HG03060 (cell line): ENCODE results near the gene CARMIL1.

Experiments
- ATAC-seq: cut with Tn5 transposase; IDR thresholded peaks from one replicate; pipeline ENCODE4 v1.9.1; 2021; ENCODE audit warnings: low read depth, moderate number of reproducible peaks; ENCODE audit not compliant: unreplicated experiment

CARMIL1 gene

GRCh38 chr6:25278914-25279747 lies at the start of gene CARMIL1:
Gene CARMIL1 (plus strand): TSS chr6:25279374. CDS start chr6:25279796, 422 bp downstream.
- ATAC-seq = no peak

DNA sequence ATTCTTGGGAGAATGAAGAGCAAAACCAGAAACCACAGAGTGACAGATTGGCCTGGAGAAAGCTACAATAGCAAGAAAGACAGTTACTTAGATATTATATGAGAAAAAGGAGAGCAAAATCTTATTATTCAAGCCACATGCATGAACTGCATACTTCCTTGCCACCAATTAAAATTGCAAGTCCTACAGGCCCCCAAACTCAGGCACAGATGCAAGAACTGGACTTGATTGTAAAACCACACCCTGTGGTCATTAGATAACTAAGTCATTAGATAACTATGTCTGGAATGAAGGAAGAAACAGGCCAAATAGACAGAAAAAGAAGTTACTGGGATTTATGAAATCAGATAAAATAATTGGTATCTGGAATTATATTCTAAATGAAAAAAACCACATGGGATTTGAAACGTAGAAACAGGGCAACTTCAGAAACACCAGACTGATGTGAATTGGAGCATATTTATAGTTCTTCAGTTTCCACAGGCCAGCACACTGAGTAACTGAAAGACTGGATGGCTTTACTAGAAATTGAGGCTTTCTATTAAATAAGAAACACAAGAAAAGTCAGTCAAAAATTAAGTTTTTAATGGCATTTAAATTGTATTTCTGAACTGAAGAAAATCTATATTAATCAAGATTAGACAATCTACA lies 49.4 kb upstream of the CARMIL1 start:
- ATAC-seq = no peak

DNA sequence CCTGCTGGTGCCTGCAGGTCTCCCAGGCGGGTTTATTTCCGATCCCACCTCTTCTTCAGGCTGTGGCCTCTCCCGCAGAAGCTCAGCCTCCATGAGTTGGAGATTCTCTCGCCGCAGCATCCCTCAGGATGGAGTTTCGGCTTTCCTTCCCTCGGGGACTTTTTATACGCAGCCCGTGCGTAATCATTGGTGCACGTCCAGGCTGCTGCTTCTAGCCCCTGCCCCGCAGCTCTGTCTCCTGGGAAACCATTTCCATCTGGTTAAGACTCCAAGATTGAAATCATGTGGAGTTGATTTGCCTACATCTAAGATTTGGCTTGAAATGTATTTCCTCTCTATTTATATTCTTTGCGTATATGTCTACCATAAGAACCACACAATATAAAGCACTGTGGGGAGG lies 46.7 kb upstream of the CARMIL1 start:
- ATAC-seq = no peak

GRCh38 chr6:25233226-25233625 lies 45.9 kb upstream of the CARMIL1 start:
- ATAC-seq = no peak

DNA sequence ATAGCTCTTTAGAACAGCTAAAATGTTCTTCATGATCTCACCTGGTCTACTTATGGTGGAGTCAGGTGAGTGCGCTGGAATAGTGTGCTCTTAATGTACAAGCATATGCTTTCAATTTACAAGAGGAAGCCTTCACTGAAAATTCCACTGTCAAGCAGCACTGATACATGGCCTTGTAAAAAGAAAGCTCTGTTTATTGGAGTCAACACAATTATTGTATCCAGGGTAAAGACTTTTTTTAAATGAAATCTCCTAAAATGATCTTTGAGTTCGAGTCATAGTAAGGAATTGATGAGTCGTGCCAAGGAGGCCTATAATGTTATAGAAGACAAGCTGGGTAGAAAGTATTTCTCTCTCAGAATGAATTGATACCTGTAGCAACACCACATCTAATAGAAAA lies 41.6 kb upstream of the CARMIL1 start:
- no peak for ATAC-seq

DNA sequence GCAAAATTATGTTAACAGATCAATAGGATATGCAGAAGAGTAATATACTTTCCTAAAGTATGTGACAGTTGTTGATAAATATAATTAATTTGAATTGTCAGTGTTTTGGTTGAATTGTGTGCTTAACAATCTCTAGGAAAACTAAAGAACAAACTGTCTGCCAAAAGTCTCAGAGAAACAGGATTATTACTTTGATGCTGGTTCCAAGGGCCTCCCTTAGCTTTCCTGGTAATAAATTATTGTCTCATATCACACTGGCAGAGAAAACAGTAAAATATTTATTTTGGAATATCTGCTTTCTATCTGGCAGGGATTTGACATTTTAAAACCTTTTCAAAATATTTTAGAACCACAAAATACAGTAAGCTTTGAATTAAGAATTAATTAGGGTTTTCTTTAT lies 40.1 kb upstream of the CARMIL1 start:
- ATAC-seq = no peak

- no peak for ATAC-seq
Measured at GRCh38 chr6:25239498-25239897, 39.7 kb upstream of the CARMIL1 start.

DNA sequence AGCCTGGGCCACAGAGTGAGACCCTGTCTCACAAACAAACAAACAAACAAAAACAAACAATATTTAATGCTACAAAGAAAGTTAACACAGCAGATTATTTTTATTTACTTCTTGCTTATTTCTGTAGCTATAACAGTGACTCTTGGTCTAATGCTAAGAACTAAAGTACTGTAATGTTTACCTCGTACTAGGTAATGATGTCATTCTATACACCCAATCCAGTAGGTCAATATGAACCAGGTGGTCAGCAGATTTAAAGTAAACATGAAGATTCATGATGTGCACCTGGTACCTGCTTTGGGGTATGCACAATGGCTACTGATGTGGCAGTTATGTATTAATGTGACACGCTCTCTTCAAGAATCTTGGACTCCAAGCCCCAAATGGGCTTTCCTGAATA lies 36.6 kb upstream of the CARMIL1 start:
- ATAC-seq = no peak

DNA sequence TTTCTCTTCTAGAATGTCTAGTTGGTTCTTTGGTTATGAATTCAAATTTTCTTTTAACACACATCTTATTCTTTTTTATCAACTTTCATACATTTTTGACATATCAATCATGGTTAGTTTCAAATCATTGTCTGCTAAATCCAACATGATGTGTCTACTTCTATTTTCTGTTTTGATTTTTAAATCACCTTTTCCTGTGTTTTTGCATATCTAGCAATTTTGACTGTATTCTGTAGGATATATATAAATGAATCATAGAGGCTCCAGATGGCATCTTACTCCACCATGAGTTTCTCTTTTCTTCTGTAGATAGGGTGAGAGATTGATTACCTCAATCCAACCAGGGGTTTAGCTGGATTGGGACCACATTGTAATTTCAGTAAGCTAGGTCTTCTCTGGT lies 34.3 kb upstream of the CARMIL1 start:
- ATAC-seq = no peak

- no peak for ATAC-seq
Measured at GRCh38 chr6:25248123-25248522, 31.1 kb upstream of the CARMIL1 start.

- no peak for ATAC-seq
Measured at GRCh38 chr6:25249133-25249532, 30.0 kb upstream of the CARMIL1 start.

GRCh38 chr6:25250878-25251277 lies 28.3 kb upstream of the CARMIL1 start:
- ATAC-seq = no peak

GRCh38 chr6:25251426-25251825 lies 27.7 kb upstream of the CARMIL1 start:
- no peak for ATAC-seq

GRCh38 chr6:25253351-25253750 lies 25.8 kb upstream of the CARMIL1 start:
- no peak for ATAC-seq

DNA sequence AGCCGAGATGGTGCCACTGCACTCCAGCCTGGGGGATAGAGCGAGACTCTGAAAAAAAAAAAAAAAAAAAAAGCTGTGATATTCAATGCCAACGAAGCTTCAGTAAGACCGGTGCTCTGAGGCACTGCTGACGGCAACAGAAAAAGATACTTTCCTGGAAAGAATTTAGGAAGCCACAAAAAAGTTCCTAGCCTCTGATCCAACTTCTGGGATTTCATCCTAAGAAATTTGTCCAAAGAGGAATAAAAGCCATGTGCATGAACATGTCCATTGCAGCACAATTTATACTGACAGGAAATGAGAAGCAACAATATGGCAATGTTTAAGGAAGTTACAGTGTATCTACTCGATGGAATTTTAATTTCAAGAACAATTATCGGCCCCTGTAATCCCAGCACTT lies 24.5 kb upstream of the CARMIL1 start:
- no peak for ATAC-seq

GRCh38 chr6:25257686-25258348 lies 21.4 kb upstream of the CARMIL1 start:
- ATAC-seq = no peak

- no peak for ATAC-seq
Measured at GRCh38 chr6:25259756-25260155, 19.4 kb upstream of the CARMIL1 start.

GRCh38 chr6:25263657-25264056 lies 15.5 kb upstream of the CARMIL1 start:
- no peak for ATAC-seq

- ATAC-seq = no peak
Measured at GRCh38 chr6:25266456-25267100, 12.6 kb upstream of the CARMIL1 start.

GRCh38 chr6:25267662-25268061 lies 11.5 kb upstream of the CARMIL1 start:
- ATAC-seq = no peak

DNA sequence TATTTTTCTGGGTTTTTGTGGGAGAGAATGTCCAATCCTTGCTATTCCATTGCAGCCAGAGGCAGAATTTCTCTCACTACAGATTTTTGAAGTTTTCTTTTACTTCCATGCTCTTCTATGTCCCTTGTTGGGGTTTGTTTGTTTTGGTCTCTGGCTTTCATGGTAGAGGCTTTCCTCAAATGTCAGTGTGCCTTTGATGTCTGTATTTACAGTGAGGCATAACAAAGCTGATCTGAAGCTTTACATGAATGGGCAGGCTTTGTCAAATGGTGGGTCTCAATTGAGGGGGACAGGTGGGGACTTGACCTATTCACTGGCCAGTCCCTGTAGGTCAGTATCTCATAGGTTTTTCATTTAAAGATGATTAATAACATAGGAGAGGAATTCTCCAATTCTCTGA lies 8.6 kb upstream of the CARMIL1 start:
- ATAC-seq = no peak
